ENCODE data around the gene ETV3L. TPM values are rescaled to one million over a fixed set of nuclear protein-coding genes. Genes with fewer than 3 reads are reported as not detected.
A peak's percentile ranks its signal among the peaks of the same experiment; 100 is the strongest.

The ETV3L gene
- total RNA-seq: not detected
- polyA plus RNA-seq (ENCODE audit: insufficient read depth in 1 of 8, insufficient read length in 8 of 8, low replicate concordance in 1 of 8): not detected
- long read RNA-seq, donor 1: 0 reads
- long read RNA-seq, donor 2: 0 reads
- long read RNA-seq, donor 3: 0 reads
- long read RNA-seq, donor 4: 0 reads
- long read RNA-seq, donor 5: 0 reads
- long read RNA-seq, donor 6: 0 reads
- long read RNA-seq, donor 7: 0 reads
- long read RNA-seq, donor 8: 0 reads
- long read RNA-seq, donor 9: 0 reads
- long read RNA-seq, donor 10: 0 reads
- long read RNA-seq, donor 11: 0 reads

- peaks cover 8% of the 10 kb centered on the region for H3K27me3 ChIP-seq (ENCODE audit: control insufficient read depth, insufficient read depth, low read length)
- no peak within 1 kb of the TSS for H3K27ac ChIP-seq (ENCODE audit: low read length)
- H3K36me3 ChIP-seq (ENCODE audit: control insufficient read depth, insufficient read depth, low read length): no peaks in the 10 kb centered on the region
- DNase-seq: peak; percentile 26
- H3K4me1 ChIP-seq (ENCODE audit: control insufficient read depth, insufficient read depth, low read length): no peaks in the 10 kb centered on the region
- no peak within 1 kb of the TSS for H3K4me3 ChIP-seq (ENCODE audit: low read length)
- 33% methylated on average over 1 of the region's 3 CpGs for whole genome bisulfite sequencing (ENCODE audit: insufficient coverage)
- no peaks in the 10 kb centered on the region for H3K9me3 ChIP-seq (replicated peaks; ENCODE audit: control insufficient read depth, low read depth, low read length)
Observed at GRCh38 chr1:157099633-157100009, at the start of gene ETV3L. Gene ETV3L (minus strand): TSS chr1:157099808. CDS start chr1:157099523, 285 bp downstream.

- no peaks in the 10 kb centered on the region for H3K36me3 ChIP-seq (ENCODE audit: control insufficient read depth, insufficient read depth, low read length)
- peak; percentile 47 for DNase-seq
- H3K27me3 ChIP-seq (ENCODE audit: control insufficient read depth, insufficient read depth, low read length): no peaks in the 10 kb centered on the region
- H3K9me3 ChIP-seq (replicated peaks; ENCODE audit: control insufficient read depth, low read depth, low read length): no peaks in the 10 kb centered on the region
- no peaks in the 10 kb centered on the region for H3K4me1 ChIP-seq (ENCODE audit: control insufficient read depth, insufficient read depth, low read length)
- no peak overlapping the region for H3K27ac ChIP-seq (ENCODE audit: low read length)
- H3K4me3 ChIP-seq (ENCODE audit: low read length): no peak overlapping the region
- WGBS (ENCODE audit: insufficient coverage): 58% methylated on average over 7 of the region's 10 CpGs
Observed at GRCh38 chr1:157147906-157148700, 48.5 kb upstream of the ETV3L start.

GRCh38 chr1:157147037-157147436 is 47.4 kb upstream of the ETV3L start:
- Histone ChIP-seq H3K9me3 (replicated peaks; ENCODE audit: control insufficient read depth, low read depth, low read length) (no peaks in the 10 kb centered on the region), H3K4me1 (ENCODE audit: control insufficient read depth, insufficient read depth, low read length) (no peaks in the 10 kb centered on the region), H3K4me3 (ENCODE audit: low read length) (no peak overlapping the region), H3K27ac (ENCODE audit: low read length) (no peak overlapping the region), H3K36me3 (ENCODE audit: control insufficient read depth, insufficient read depth, low read length) (no peaks in the 10 kb centered on the region), H3K27me3 (ENCODE audit: control insufficient read depth, insufficient read depth, low read length) (no peaks in the 10 kb centered on the region)
- no CpG with 5 or more reads among the region's 1 CpG for WGBS (ENCODE audit: insufficient coverage)
- no peak for DNase-seq

- no CpG with 5 or more reads among the region's 3 CpGs for WGBS (ENCODE audit: insufficient coverage)
- no peaks in the 10 kb centered on the region for H3K27me3 ChIP-seq (ENCODE audit: control insufficient read depth, insufficient read depth, low read length)
- DNase-seq: no peak
- no peak overlapping the region for H3K4me3 ChIP-seq (ENCODE audit: low read length)
- no peaks in the 10 kb centered on the region for H3K4me1 ChIP-seq (ENCODE audit: control insufficient read depth, insufficient read depth, low read length)
- H3K27ac ChIP-seq (ENCODE audit: low read length): no peak overlapping the region
- H3K36me3 ChIP-seq (ENCODE audit: control insufficient read depth, insufficient read depth, low read length): no peaks in the 10 kb centered on the region
- no peaks in the 10 kb centered on the region for H3K9me3 ChIP-seq (replicated peaks; ENCODE audit: control insufficient read depth, low read depth, low read length)
Observed at GRCh38 chr1:157146244-157146643, 46.6 kb upstream of the ETV3L start.

GRCh38 chr1:157145076-157145475 is 45.5 kb upstream of the ETV3L start:
- Histone ChIP-seq H3K9me3 (replicated peaks; ENCODE audit: control insufficient read depth, low read depth, low read length) (no peaks in the 10 kb centered on the region), H3K4me3 (ENCODE audit: low read length) (no peak overlapping the region), H3K36me3 (ENCODE audit: control insufficient read depth, insufficient read depth, low read length) (no peaks in the 10 kb centered on the region), H3K27me3 (ENCODE audit: control insufficient read depth, insufficient read depth, low read length) (no peaks in the 10 kb centered on the region), H3K27ac (ENCODE audit: low read length) (no peak overlapping the region), H3K4me1 (ENCODE audit: control insufficient read depth, insufficient read depth, low read length) (no peaks in the 10 kb centered on the region)
- no peak for DNase-seq
- no CpG with 5 or more reads among the region's 1 CpG for WGBS (ENCODE audit: insufficient coverage)

GRCh38 chr1:157144509-157144908 is 44.9 kb upstream of the ETV3L start:
- DNase-seq: no peak
- no peaks in the 10 kb centered on the region for H3K9me3 ChIP-seq (replicated peaks; ENCODE audit: control insufficient read depth, low read depth, low read length)

GRCh38 chr1:157142765-157143423 is 43.3 kb upstream of the ETV3L start:
- no peak overlapping the region for H3K4me3 ChIP-seq (ENCODE audit: low read length)
- H3K4me1 ChIP-seq (ENCODE audit: control insufficient read depth, insufficient read depth, low read length): peaks cover 5% of the 10 kb centered on the region
- H3K36me3 ChIP-seq (ENCODE audit: control insufficient read depth, insufficient read depth, low read length): no peaks in the 10 kb centered on the region
- no peak overlapping the region for H3K27ac ChIP-seq (ENCODE audit: low read length)
- H3K9me3 ChIP-seq (replicated peaks; ENCODE audit: control insufficient read depth, low read depth, low read length): no peaks in the 10 kb centered on the region
- no CpG with 5 or more reads among the region's 3 CpGs for WGBS (ENCODE audit: insufficient coverage)
- no peaks in the 10 kb centered on the region for H3K27me3 ChIP-seq (ENCODE audit: control insufficient read depth, insufficient read depth, low read length)
- DNase-seq: no peak

More at GRCh38 chr1:157144509-157144908, 44.9 kb upstream of the ETV3L start:
- WGBS (ENCODE audit: insufficient coverage): no CpG with 5 or more reads among the region's 1 CpG
- no peaks in the 10 kb centered on the region for H3K27me3 ChIP-seq (ENCODE audit: control insufficient read depth, insufficient read depth, low read length)
- no peak overlapping the region for H3K4me3 ChIP-seq (ENCODE audit: low read length)
- no peaks in the 10 kb centered on the region for H3K36me3 ChIP-seq (ENCODE audit: control insufficient read depth, insufficient read depth, low read length)
- H3K27ac ChIP-seq (ENCODE audit: low read length): no peak overlapping the region
- no peaks in the 10 kb centered on the region for H3K4me1 ChIP-seq (ENCODE audit: control insufficient read depth, insufficient read depth, low read length)

GRCh38 chr1:157142201-157142600 is 42.6 kb upstream of the ETV3L start:
- Histone ChIP-seq H3K4me3 (ENCODE audit: low read length) (no peak overlapping the region), H3K27ac (ENCODE audit: low read length) (no peak overlapping the region), H3K4me1 (ENCODE audit: control insufficient read depth, insufficient read depth, low read length) (peaks cover 8% of the 10 kb centered on the region), H3K27me3 (ENCODE audit: control insufficient read depth, insufficient read depth, low read length) (no peaks in the 10 kb centered on the region), H3K9me3 (replicated peaks; ENCODE audit: control insufficient read depth, low read depth, low read length) (no peaks in the 10 kb centered on the region), H3K36me3 (ENCODE audit: control insufficient read depth, insufficient read depth, low read length) (no peaks in the 10 kb centered on the region)
- DNase-seq: no peak
- no CpG with 5 or more reads among the region's 2 CpGs for WGBS (ENCODE audit: insufficient coverage)

GRCh38 chr1:157141212-157141855 is 41.7 kb upstream of the ETV3L start:
- H3K27ac ChIP-seq (ENCODE audit: low read length): no peak overlapping the region
- H3K9me3 ChIP-seq (replicated peaks; ENCODE audit: control insufficient read depth, low read depth, low read length): no peaks in the 10 kb centered on the region
- no peaks in the 10 kb centered on the region for H3K36me3 ChIP-seq (ENCODE audit: control insufficient read depth, insufficient read depth, low read length)
- H3K4me1 ChIP-seq (ENCODE audit: control insufficient read depth, insufficient read depth, low read length): peaks cover 16% of the 10 kb centered on the region
- no CpG with 5 or more reads among the region's 4 CpGs for WGBS (ENCODE audit: insufficient coverage)
- H3K27me3 ChIP-seq (ENCODE audit: control insufficient read depth, insufficient read depth, low read length): no peaks in the 10 kb centered on the region
- no peak overlapping the region for H3K4me3 ChIP-seq (ENCODE audit: low read length)
- no peak for DNase-seq

Data from muscle of leg (tissue), 16 donors.